Memory B cell (primary cell): ENCODE data around the gene TMEM167B.

Experiments used
- ATAC-seq: fragments of 150-1000 bp; cut with Tn5 transposase; 2 replicates; pipeline ENCODE4 v1.10.0; 2021; ENCODE audit warnings: low read depth, mild to moderate bottlenecking, moderate library complexity
- DNase-seq, 2 donors: peaks; one replicate each; pipeline ENCODE4 v3.0.0; 2022; ENCODE audit warnings: low spot score in 2 of 2
- H3K27ac Mint-ChIP-seq: one replicate; pipeline ENCODE4 v1.8.0; 2022; ENCODE audit warnings: mild to moderate bottlenecking, moderate library complexity, mixed read lengths
- H3K27me3 Mint-ChIP-seq: one replicate; pipeline ENCODE4 v1.8.0; 2022; ENCODE audit warnings: mixed read lengths
- H3K36me3 Mint-ChIP-seq: one replicate; pipeline ENCODE4 v1.8.0; 2022; ENCODE audit warnings: mild to moderate bottlenecking, mixed read lengths
- H3K4me1 Mint-ChIP-seq: one replicate; pipeline ENCODE4 v1.8.0; 2022; ENCODE audit warnings: mixed read lengths
- H3K4me3 Mint-ChIP-seq: one replicate; pipeline ENCODE4 v1.8.0; 2022; ENCODE audit warnings: mild to moderate bottlenecking, moderate library complexity, mixed read lengths
- H3K9me3 Mint-ChIP-seq: one replicate; pipeline ENCODE4 v1.8.0; 2022; ENCODE audit warnings: mixed read lengths

The TMEM167B gene

DNA sequence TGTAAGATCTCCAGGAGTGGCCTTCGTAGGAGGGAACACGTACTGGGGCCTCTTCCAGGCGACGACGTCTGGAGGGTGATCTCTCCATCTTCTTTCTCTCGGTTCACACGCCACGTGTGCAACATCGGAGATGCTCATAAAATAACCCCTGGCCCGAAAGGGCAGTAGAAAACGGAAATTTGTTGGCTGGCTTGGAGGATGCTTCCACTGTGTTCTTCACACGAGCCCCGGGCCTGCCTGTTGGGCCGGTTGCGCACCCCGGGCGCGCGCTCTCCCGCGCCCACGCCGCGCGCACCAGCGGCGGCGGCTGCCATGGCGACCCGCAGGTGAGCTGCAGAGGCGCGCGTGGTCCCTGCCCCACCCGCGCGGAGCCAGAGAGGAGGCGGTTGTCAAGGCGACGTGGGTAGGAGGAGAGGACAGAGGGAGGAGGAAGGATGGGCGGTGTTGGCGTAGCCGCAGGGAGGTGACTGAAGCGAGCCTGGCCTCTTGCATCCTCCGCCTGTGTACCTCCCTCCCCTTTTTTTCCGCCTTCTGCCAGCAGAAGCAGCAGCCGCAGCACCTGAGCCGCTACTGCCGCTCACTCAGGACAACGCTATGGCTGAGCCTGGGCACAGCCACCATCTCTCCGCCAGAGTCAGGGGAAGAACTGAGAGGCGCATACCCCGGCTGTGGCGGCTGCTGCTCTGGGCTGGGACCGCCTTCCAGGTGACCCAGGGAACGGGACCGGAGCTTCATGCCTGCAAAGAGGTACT lies 23.2 kb downstream of the TMEM167B start, which contains the start of gene ELAPOR1:
TSS of gene ELAPOR1 (plus strand) at position 526 of the 752 bp plus-strand sequence. CDS start at position 595, 69 bp downstream.
- H3K27me3 Mint-ChIP-seq = peaks cover 13% of the 10 kb centered on the region
- ATAC-seq = peak; percentile 69

DNA sequence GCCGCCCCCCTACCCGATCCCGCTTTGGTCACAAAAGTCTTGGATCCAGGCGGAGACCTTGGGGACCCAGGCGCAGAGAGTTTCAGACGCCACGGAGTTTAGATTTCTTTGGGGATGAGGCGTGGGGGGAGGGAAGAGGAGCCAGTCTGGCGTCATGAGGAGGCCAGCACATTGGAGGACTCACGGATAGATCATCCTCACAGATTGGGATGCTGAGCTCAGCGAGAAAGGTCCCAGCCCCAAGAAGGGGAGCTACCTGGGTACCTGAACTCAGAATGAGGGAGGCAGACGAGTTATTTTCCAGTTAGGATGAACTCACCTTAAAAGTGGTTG lies 23.7 kb downstream of the TMEM167B start:
- no peaks in the 10 kb centered on the region for H3K9me3 Mint-ChIP-seq
- DNase-seq = no peak
- H3K4me1 Mint-ChIP-seq = peaks cover 26% of the 10 kb centered on the region
- no peak overlapping the region for H3K27ac Mint-ChIP-seq
- ATAC-seq = no peak
- peak overlapping the region; percentile 85 for H3K4me3 Mint-ChIP-seq
- H3K36me3 Mint-ChIP-seq = no peaks in the 10 kb centered on the region
- peaks cover 13% of the 10 kb centered on the region for H3K27me3 Mint-ChIP-seq

More for the DNA sequence above, 23.2 kb downstream of the TMEM167B start, which contains the start of gene ELAPOR1:
- Mint-ChIP-seq H3K4me3 (peak within 1 kb of the TSS; percentile 85), H3K9me3 (no peaks in the 10 kb centered on the region), H3K4me1 (peaks cover 26% of the 10 kb centered on the region), H3K27ac (peak within 1 kb of the TSS; percentile 96), H3K36me3 (no peaks in the 10 kb centered on the region)
- peak; percentile 61 to 65 for DNase-seq

DNA sequence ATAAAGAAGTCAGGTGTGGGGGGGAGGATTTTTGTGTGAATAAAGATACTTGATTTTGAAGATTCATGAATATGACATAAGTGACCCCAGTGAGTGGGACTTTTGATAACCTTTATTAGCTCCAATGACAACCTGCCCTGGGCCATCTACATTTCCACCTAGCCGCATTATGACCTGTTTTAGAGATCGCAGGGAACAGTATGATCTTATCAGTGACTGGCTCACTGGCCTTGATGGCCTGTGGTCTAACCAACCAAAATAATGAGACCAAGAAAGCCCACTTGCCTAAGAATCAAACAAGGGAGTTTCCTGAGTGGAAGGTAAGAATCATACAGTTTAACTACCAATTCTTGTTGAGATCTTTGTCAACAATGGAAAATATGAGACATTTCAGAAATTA lies 25.1 kb downstream of the TMEM167B start:
- peaks cover 26% of the 10 kb centered on the region for H3K4me1 Mint-ChIP-seq
- H3K9me3 Mint-ChIP-seq = no peaks in the 10 kb centered on the region
- ATAC-seq (no peak), DNase-seq (no peak)
- no peaks in the 10 kb centered on the region for H3K36me3 Mint-ChIP-seq
- peaks cover 13% of the 10 kb centered on the region for H3K27me3 Mint-ChIP-seq
- H3K27ac Mint-ChIP-seq = no peak overlapping the region
- H3K4me3 Mint-ChIP-seq = no peak overlapping the region

DNA sequence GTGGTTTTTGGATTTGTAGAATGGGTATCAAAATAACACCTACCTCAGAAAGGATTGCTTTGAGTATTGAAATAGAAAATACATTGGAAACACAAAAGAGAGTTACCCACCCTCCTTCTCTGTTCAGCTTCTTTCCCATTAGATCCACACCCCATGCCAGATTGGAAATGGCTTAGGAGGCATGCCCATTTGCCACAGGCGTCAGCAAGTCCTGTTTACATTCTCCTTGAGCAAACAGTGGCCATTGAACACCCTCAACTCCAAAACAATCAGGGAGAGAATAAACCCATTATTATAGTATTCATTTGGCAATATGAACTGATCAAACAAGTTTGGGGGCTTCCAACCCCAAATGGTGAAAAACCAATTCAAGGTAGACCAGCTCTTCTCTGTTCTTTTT lies 25.7 kb downstream of the TMEM167B start:
- H3K4me3 Mint-ChIP-seq = no peak overlapping the region
- DNase-seq (no peak), ATAC-seq (no peak)
- H3K9me3 Mint-ChIP-seq = no peaks in the 10 kb centered on the region
- H3K27ac Mint-ChIP-seq = no peak overlapping the region
- H3K4me1 Mint-ChIP-seq = peaks cover 26% of the 10 kb centered on the region
- H3K36me3 Mint-ChIP-seq = no peaks in the 10 kb centered on the region
- peaks cover 13% of the 10 kb centered on the region for H3K27me3 Mint-ChIP-seq

DNA sequence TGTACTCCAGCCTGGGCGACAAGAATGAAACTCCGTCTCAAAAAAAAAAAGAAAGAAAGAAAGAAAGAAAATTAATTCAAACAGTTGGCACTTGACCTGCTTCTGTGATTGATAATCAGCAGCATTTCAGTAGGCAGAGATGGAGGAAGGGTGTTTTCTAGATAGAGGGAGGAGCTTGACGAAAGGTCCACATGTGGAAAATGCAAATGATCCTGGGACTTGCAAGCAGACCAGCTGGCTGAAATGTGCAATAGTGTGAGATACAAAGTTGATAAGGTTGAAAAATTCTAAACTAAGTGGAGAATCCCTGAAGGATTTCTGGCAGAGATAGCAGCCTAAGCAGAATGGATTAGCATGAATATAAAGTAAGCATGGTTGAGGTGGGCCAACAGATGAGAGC lies 27.5 kb downstream of the TMEM167B start:
- H3K9me3 Mint-ChIP-seq = no peaks in the 10 kb centered on the region
- no peaks in the 10 kb centered on the region for H3K36me3 Mint-ChIP-seq
- peaks cover 10% of the 10 kb centered on the region for H3K27me3 Mint-ChIP-seq
- no peak overlapping the region for H3K27ac Mint-ChIP-seq
- ATAC-seq (no peak), DNase-seq (no peak)
- no peak overlapping the region for H3K4me3 Mint-ChIP-seq
- H3K4me1 Mint-ChIP-seq = peaks cover 16% of the 10 kb centered on the region

DNA sequence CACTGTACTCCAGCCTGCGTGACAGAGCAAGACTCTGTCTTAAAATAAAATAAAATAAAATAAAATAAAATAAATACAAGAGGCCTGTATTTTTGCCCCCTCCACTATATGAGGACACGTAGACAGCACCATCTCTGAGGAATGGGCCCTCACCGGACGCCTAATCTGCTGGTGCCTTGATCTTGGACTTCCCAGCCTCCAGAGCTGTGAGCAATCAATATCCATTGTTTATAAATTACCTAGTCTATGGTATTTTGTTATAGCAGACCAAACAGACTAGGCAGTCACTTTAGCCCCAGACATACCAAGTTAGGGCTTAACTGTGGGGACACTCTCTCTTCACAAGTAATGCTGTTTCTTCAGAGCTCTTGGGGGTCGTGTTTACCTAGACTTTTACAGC lies 29.8 kb downstream of the TMEM167B start:
- Mint-ChIP-seq H3K4me1 (peaks cover 4% of the 10 kb centered on the region), H3K27me3 (peaks cover 7% of the 10 kb centered on the region), H3K36me3 (no peaks in the 10 kb centered on the region), H3K27ac (no peak overlapping the region), H3K9me3 (no peaks in the 10 kb centered on the region), H3K4me3 (no peak overlapping the region)
- ATAC-seq = no peak
- DNase-seq = no peak

DNA sequence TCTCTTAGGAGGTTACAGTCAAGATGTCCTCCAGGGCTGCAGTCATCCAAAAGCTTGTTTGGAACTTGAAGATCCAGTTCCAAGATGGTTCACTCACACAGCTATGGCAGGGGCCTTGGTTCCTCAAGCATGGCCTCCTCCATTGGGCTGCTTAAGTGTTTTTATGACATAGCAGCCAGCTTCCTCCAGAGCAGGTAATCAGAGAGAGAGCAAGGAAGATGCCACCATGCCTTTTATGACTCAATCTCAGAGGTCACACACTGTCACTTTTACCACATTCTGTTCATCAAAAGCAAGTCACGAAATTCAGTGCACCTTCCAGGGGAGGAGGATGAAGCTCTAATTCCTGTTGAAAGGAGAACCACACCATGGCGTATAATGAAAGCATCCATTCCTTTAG lies 40.5 kb downstream of the TMEM167B start:
- DNase-seq = no peak
- Mint-ChIP-seq H3K9me3 (no peaks in the 10 kb centered on the region), H3K4me1 (peaks cover 9% of the 10 kb centered on the region), H3K27me3 (no peaks in the 10 kb centered on the region), H3K4me3 (no peak overlapping the region), H3K27ac (no peak overlapping the region), H3K36me3 (no peaks in the 10 kb centered on the region)
- no peak for ATAC-seq

DNA sequence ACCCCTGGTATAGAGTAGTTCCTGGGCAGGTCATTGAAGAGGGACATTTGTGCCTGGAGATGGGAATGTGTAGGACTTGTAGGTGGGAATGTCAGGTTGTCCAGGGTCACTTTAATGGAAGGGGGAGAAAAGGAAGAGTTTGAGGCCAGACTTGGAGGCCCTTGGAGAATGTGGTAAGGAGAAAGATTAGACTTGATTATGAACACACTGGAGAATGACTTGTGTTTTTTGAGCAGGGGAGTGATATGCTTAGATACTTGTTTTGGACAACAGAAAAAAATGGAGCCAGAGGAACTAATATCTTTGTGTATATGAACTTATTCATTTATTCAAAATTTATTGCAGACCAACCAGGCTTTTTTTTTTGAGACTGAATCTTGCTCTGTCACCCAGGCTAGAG lies 41.2 kb downstream of the TMEM167B start:
- DNase-seq (no peak), ATAC-seq (no peak)
- peaks cover 9% of the 10 kb centered on the region for H3K4me1 Mint-ChIP-seq
- H3K27me3 Mint-ChIP-seq = no peaks in the 10 kb centered on the region
- H3K9me3 Mint-ChIP-seq = no peaks in the 10 kb centered on the region
- H3K36me3 Mint-ChIP-seq = no peaks in the 10 kb centered on the region
- no peak overlapping the region for H3K27ac Mint-ChIP-seq
- no peak overlapping the region for H3K4me3 Mint-ChIP-seq

DNA sequence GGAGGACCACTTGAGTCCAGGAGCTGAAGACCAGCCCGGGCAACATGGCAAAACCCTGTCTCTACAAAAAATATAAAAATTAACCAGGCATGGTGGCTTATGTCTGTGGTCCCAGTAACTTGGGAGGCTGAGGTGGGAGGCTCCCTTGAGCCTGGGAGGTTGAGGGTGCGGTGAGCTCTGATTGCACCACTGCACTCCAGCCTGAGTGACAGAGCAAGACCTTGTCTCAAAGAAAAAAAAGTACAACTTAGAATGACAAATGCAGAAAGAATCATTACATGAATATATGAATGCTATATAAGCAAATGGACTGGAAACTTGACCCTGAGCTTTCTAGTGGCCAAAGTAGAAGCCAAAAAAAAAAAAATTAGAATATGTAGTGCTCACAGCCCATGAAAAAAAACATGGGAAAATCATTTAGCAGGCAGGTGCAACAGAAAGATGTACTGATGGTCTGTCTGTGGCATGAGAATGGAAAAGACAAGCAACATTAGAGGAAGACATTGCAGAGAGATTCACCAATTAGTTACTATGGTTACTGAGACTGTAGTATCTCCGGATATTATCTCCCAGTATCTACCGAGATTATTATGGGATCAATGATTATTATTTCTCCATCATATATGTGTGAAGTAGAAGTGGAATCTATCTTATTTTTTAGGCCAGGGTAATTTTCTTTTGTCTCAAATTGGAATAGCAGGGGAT lies 42.6 kb downstream of the TMEM167B start:
- Mint-ChIP-seq H3K4me1 (peaks cover 9% of the 10 kb centered on the region), H3K9me3 (no peaks in the 10 kb centered on the region), H3K27ac (no peak overlapping the region), H3K27me3 (no peaks in the 10 kb centered on the region), H3K4me3 (no peak overlapping the region), H3K36me3 (no peaks in the 10 kb centered on the region)
- DNase-seq (no peak), ATAC-seq (no peak)

DNA sequence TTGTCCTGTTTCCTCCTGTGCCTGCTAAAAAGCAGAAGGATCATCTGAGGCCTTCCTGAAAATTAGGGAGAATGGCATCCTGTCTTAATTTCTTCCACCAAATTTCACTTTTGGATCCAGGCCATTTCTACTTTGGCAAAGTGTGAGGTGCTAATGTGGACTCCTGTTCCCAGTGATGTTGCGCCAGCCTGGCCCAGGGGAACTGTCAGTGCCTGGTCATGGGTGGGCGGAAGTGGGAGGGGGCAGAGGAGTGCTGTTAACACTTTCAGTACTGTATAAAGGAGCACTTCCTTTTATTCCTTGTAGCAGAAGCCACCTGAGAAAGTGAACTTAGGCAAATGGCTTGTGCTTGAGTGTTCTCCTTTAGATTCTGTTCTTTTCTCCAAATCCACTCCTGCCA lies 43.3 kb downstream of the TMEM167B start:
- Mint-ChIP-seq H3K9me3 (no peaks in the 10 kb centered on the region), H3K27me3 (no peaks in the 10 kb centered on the region), H3K4me3 (no peak overlapping the region), H3K27ac (no peak overlapping the region), H3K4me1 (peaks cover 9% of the 10 kb centered on the region), H3K36me3 (no peaks in the 10 kb centered on the region)
- ATAC-seq (peak; percentile 38), DNase-seq (no peak)

DNA sequence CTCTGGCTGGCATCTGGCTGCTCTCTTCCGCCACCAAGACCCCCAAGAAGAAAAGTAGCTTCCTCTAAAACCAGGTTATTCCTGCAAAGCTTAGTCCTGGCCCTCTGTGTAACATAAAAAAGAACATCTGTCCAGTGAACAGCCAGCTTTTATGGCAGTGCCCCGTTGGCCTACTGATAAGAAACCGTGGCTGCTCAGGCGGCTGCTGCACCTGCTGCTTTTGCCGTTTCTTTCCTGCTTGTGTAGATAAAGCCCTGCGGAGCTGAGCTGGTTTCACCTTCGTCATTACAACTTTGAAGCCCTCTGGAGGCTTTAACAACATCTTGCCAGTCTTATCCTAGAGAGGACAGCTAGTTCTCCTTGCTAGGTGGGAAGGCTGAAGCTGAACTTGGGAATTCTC lies 43.9 kb downstream of the TMEM167B start:
- DNase-seq (no peak), ATAC-seq (no peak)
- Mint-ChIP-seq H3K9me3 (no peaks in the 10 kb centered on the region), H3K27ac (no peak overlapping the region), H3K27me3 (no peaks in the 10 kb centered on the region), H3K4me1 (peaks cover 9% of the 10 kb centered on the region), H3K4me3 (no peak overlapping the region), H3K36me3 (no peaks in the 10 kb centered on the region)

DNA sequence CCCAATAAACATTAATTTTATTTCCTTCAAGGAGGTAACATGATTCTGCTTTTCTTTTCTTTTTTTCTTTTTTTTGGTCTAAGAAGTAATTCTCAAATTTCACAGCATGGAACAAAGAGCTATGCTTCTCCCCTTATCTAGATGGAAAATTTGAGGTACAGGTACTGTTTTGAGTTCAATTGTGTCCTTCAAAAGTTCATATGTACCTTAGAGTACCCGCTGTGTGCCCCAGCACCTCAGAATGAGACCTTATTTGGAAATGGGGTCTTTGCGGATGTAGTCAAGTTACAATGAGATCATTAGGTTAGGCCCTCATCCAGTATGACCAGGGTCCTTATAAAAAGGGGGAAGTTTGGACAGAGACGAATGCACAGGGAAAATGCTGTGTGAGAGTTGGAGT lies 45.4 kb downstream of the TMEM167B start:
- H3K36me3 Mint-ChIP-seq = no peaks in the 10 kb centered on the region
- peaks cover 9% of the 10 kb centered on the region for H3K4me1 Mint-ChIP-seq
- no peaks in the 10 kb centered on the region for H3K9me3 Mint-ChIP-seq
- H3K27ac Mint-ChIP-seq = no peak overlapping the region
- H3K4me3 Mint-ChIP-seq = no peak overlapping the region
- no peak for ATAC-seq
- DNase-seq = no peak
- H3K27me3 Mint-ChIP-seq = no peaks in the 10 kb centered on the region

DNA sequence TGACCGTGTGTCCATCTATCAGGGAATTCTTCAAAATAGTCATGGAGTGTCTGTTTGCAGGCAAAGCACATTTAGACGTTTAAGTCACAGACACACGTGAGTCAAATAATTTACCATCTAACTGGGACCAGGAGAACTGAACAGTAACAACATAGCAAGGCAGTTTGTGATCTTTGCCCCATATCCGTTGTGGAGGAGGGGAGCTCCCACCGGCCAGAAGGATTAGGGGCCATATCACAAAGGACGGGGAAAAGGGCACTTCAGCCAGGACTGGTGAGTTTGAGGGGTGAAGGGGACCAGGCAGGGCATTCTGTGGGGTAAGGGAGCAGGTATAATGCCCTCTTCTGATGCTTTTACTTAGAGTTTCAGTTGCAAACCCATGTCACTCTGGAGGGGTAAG lies 46.2 kb downstream of the TMEM167B start:
- DNase-seq (no peak), ATAC-seq (no peak)
- no peak overlapping the region for H3K27ac Mint-ChIP-seq
- no peaks in the 10 kb centered on the region for H3K36me3 Mint-ChIP-seq
- no peaks in the 10 kb centered on the region for H3K27me3 Mint-ChIP-seq
- H3K4me3 Mint-ChIP-seq = no peak overlapping the region
- H3K4me1 Mint-ChIP-seq = peaks cover 9% of the 10 kb centered on the region
- H3K9me3 Mint-ChIP-seq = no peaks in the 10 kb centered on the region

DNA sequence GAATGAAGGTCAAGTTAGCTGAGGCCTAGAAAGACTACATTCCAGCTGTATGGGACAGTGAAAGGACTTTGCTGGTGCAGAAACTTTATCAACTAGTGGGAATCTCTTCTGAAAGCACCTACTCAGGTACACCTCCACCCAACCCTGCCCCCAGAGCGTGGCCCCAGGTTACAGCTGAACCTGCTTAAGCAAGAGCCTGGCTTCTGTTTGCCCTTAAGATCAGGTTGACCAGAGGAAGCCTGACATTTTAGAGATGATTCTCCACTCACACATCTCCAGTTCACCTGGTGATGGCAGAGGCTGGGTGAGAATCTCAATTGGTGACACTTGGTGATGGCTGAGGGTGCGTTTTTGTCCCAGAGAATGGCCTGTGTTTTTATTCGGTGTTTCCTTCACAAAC lies 47.4 kb downstream of the TMEM167B start:
- Mint-ChIP-seq H3K4me1 (peaks cover 9% of the 10 kb centered on the region), H3K4me3 (no peak overlapping the region), H3K36me3 (no peaks in the 10 kb centered on the region), H3K9me3 (no peaks in the 10 kb centered on the region), H3K27ac (no peak overlapping the region), H3K27me3 (peaks cover 3% of the 10 kb centered on the region)
- DNase-seq (no peak), ATAC-seq (no peak)

DNA sequence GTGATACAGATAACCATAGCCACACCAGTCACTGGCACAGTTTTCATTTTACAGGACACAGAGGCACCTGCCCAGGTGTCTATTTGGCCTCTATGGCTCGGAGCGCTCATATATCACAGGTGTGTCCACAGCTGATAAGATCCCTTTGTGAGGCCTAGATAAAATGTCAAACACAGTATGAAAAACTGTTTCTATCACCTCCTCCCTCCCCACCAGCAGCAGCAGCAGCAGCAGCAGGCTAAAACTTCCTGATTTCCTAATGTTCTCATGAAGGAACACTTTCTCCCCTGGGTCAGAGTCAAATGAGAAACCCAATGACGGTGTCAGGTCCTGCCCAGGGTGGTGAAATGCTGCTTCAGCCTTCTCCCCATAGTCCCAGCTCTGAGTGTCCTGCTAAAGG lies 47.8 kb downstream of the TMEM167B start:
- H3K27me3 Mint-ChIP-seq = peaks cover 6% of the 10 kb centered on the region
- no peak overlapping the region for H3K27ac Mint-ChIP-seq
- no peak for ATAC-seq
- H3K4me1 Mint-ChIP-seq = peaks cover 9% of the 10 kb centered on the region
- no peak for DNase-seq
- no peaks in the 10 kb centered on the region for H3K36me3 Mint-ChIP-seq
- no peak overlapping the region for H3K4me3 Mint-ChIP-seq
- H3K9me3 Mint-ChIP-seq = no peaks in the 10 kb centered on the region
